IMR-90 (cell line): Measurements from ENCODE around the gene PAAF1. TPM values are rescaled to one million over a fixed set of nuclear protein-coding genes. Genes with fewer than 3 reads are reported as not detected.

Experiments used
- ATAC-seq: fragments of 200-7000 bp; cut with Tn5 transposase; 2 replicates; pipeline ENCODE4 v1.9.1; 2020; ENCODE audit warnings: low read depth, mild to moderate bottlenecking, moderate library complexity
- BruUV-seq: library from RNA; stranded (reverse); fragments of 400-500 nt; replicated peaks from 2 replicates; lab custom pipeline; 2021; lab: Mats Ljungman, UMichigan
- CTCF ChIA-PET: fragments of 300-600 bp; formaldehyde crosslinking; extraction: SDS; loops from one replicate; lab custom pipeline; 2021; ENCODE audit warnings: antibody characterized with exemption; lab: Yijun Ruan, JAX
- POLR2A ChIA-PET: fragments of 300-600 bp; sonication (Branson Sonifier 250); formaldehyde crosslinking; loops from one replicate; lab custom pipeline; 2022; ENCODE audit warnings: antibody characterized with exemption; ENCODE audit not compliant: unreplicated experiment; lab: Charles Lee
- DNase-seq: peaks from one replicate; pipeline ENCODE4 v3.0.0; 2013
- H2AFZ ChIP-seq: replicated peaks from 2 replicates; pipeline ENCODE3; 2013; ENCODE audit warnings: low read length, mild to moderate bottlenecking; ENCODE audit not compliant: poor library complexity
- H2AK5ac ChIP-seq: 2 replicates; pipeline ENCODE4 v1.6.1; 2013; ENCODE audit warnings: low read depth, low read length, inconsistent platforms
- H2AK9ac ChIP-seq: replicated peaks from 2 replicates; pipeline ENCODE3; 2013; ENCODE audit warnings: mild to moderate bottlenecking, low read depth, low read length, moderate library complexity; ENCODE audit not compliant: poor library complexity
- H2BK120ac ChIP-seq: 2 replicates; pipeline ENCODE4 v1.6.1; 2013; ENCODE audit warnings: low read depth, low read length, inconsistent platforms
- H2BK15ac ChIP-seq: 3 replicates; pipeline ENCODE4 v1.6.1; 2013; ENCODE audit warnings: low read depth, low read length, inconsistent platforms
- H2BK20ac ChIP-seq: 2 replicates; pipeline ENCODE4 v1.6.1; 2013; ENCODE audit warnings: low read depth, mild to moderate bottlenecking, inconsistent platforms, low read length, moderate library complexity
- H2BK5ac ChIP-seq: 2 replicates; pipeline ENCODE4 v1.6.1; 2013; ENCODE audit warnings: mild to moderate bottlenecking, low read depth, low read length, inconsistent platforms; ENCODE audit not compliant: poor library complexity, severe bottlenecking
- H3K14ac ChIP-seq: replicated peaks from 2 replicates; pipeline ENCODE4 v1.6.1; 2013; ENCODE audit warnings: low read depth, low read length, inconsistent platforms
- H3K18ac ChIP-seq: 2 replicates; pipeline ENCODE4 v1.6.1; 2013; ENCODE audit warnings: low read depth, low read length, control low read depth
- H3K23ac ChIP-seq: 2 replicates; pipeline ENCODE4 v1.6.1; 2013; ENCODE audit warnings: low read depth, low read length, inconsistent platforms
- H3K27ac ChIP-seq: 2 replicates; pipeline ENCODE4 v1.5.1; 2013; ENCODE audit warnings: mild to moderate bottlenecking, control low read depth, low read length; ENCODE audit not compliant: insufficient read depth
- H3K27me3 ChIP-seq: 2 replicates; pipeline ENCODE4 v1.6.1; 2013; ENCODE audit warnings: low read length; ENCODE audit not compliant: control insufficient read depth, insufficient read depth
- H3K36me3 ChIP-seq: 2 replicates; pipeline ENCODE4 v1.6.1; 2013; ENCODE audit warnings: low read length, mixed read lengths; ENCODE audit not compliant: control insufficient read depth, insufficient read depth
- H3K4ac ChIP-seq: 2 replicates; pipeline ENCODE4 v1.6.1; 2013; ENCODE audit warnings: low read depth, low read length, inconsistent platforms
- H3K4me1 ChIP-seq: 2 replicates; pipeline ENCODE4 v1.6.1; 2013; ENCODE audit warnings: low read length, mixed read lengths; ENCODE audit not compliant: control insufficient read depth, insufficient read depth
- H3K4me2 ChIP-seq: 2 replicates; pipeline ENCODE4 v1.6.1; 2013; ENCODE audit warnings: low read depth, mild to moderate bottlenecking, control low read depth, low read length, moderate library complexity
- H3K4me3 ChIP-seq: 2 replicates; pipeline ENCODE4 v1.5.1; 2013; ENCODE audit warnings: low read depth, mild to moderate bottlenecking, control low read depth, low read length, moderate library complexity; ENCODE audit not compliant: insufficient read depth
- H3K56ac ChIP-seq: 2 replicates; pipeline ENCODE4 v1.6.1; 2013; ENCODE audit warnings: low read length, inconsistent platforms; ENCODE audit not compliant: insufficient read depth; ENCODE audit errors: extremely low read depth
- H3K79me1 ChIP-seq, 2 experiments: 2 replicates each; pipeline ENCODE4 v1.6.1; 2013; ENCODE audit warnings: low read length in 2 of 2, inconsistent platforms in 1 of 2, low read depth in 1 of 2
- H3K9ac ChIP-seq: 2 replicates; pipeline ENCODE4 v1.6.1; 2013; ENCODE audit warnings: low read depth, low read length, control low read depth
- H3K9me1 ChIP-seq: 2 replicates; pipeline ENCODE4 v1.6.1; 2013; ENCODE audit warnings: low read length, inconsistent platforms; ENCODE audit not compliant: insufficient read depth
- H3K9me3 ChIP-seq: 2 replicates; pipeline ENCODE4 v1.6.1; 2013; ENCODE audit warnings: low read length; ENCODE audit not compliant: control insufficient read depth, insufficient read depth
- H4K20me1 ChIP-seq: 2 replicates; pipeline ENCODE4 v1.6.1; 2013; ENCODE audit warnings: low read length, inconsistent platforms; ENCODE audit not compliant: insufficient read depth
- H4K5ac ChIP-seq: 2 replicates; pipeline ENCODE4 v1.6.1; 2013; ENCODE audit warnings: mild to moderate bottlenecking, low read depth, low read length, control low read depth
- H4K8ac ChIP-seq, 2 experiments: 2 replicates each; pipeline ENCODE4 v1.6.1; 2013; ENCODE audit warnings: low read depth in 2 of 2, low read length in 2 of 2, control low read depth in 1 of 2, inconsistent platforms in 1 of 2
- H4K91ac ChIP-seq: 2 replicates; pipeline ENCODE4 v1.6.1; 2013; ENCODE audit warnings: low read depth, low read length, inconsistent platforms; ENCODE audit not compliant: insufficient read depth
- BHLHE40 ChIP-seq: fragments of 150-350 bp; IDR thresholded peaks from 2 replicates; pipeline ENCODE4 v1.6.1; 2016; ENCODE audit warnings: mild to moderate bottlenecking, low read depth, low read length
- CEBPB ChIP-seq: IDR thresholded peaks from 2 replicates; pipeline ENCODE4 v1.6.1; 2012; ENCODE audit warnings: low read depth, low read length, improper control_type of control experiment
- CTCF ChIP-seq: conservative IDR thresholded peaks from 2 replicates; pipeline ENCODE4 v1.5.1; 2012; ENCODE audit warnings: mild to moderate bottlenecking, low read depth, low read length, improper control_type of control experiment
- ELK1 ChIP-seq: fragments of 150-350 bp; IDR thresholded peaks from 2 replicates; pipeline ENCODE4 v1.6.1; 2016; ENCODE audit warnings: low read depth, mild to moderate bottlenecking, low read length, moderate library complexity, borderline replicate concordance
- FOS ChIP-seq: fragments of 150-350 bp; IDR thresholded peaks from 2 replicates; pipeline ENCODE4 v1.6.1; 2016; ENCODE audit warnings: low read depth, low read length
- MAFK ChIP-seq: IDR thresholded peaks from 2 replicates; pipeline ENCODE4 v1.6.1; 2012; ENCODE audit warnings: low read depth, low read length, improper control_type of control experiment
- MXI1 ChIP-seq: IDR thresholded peaks from 2 replicates; pipeline ENCODE4 v1.6.1; 2012; ENCODE audit warnings: low read depth, mild to moderate bottlenecking, low read length, moderate library complexity, borderline replicate concordance
- NFE2L2 ChIP-seq: fragments of 150-350 bp; IDR thresholded peaks from 2 replicates; pipeline ENCODE4 v1.6.1; 2016; ENCODE audit warnings: low read depth, mild to moderate bottlenecking, low read length
- POLR2A ChIP-seq: IDR thresholded peaks from 2 replicates; pipeline ENCODE4 v1.6.1; 2012; ENCODE audit warnings: mild to moderate bottlenecking, low read depth, low read length
- RAD21 ChIP-seq: IDR thresholded peaks from 2 replicates; pipeline ENCODE4 v1.6.1; 2012; ENCODE audit warnings: low read length, improper control_type of control experiment
- RCOR1 ChIP-seq: IDR thresholded peaks from 2 replicates; pipeline ENCODE4 v1.6.1; 2012; ENCODE audit warnings: mild to moderate bottlenecking, low read length, improper control_type of control experiment; ENCODE audit not compliant: insufficient replicate concordance
- SMC3 ChIP-seq: fragments of 150-350 bp; IDR thresholded peaks from 2 replicates; pipeline ENCODE4 v1.6.1; 2016; ENCODE audit warnings: low read depth, mild to moderate bottlenecking, antibody characterized with exemption, low read length, moderate library complexity
- USF2 ChIP-seq: fragments of 150-350 bp; IDR thresholded peaks from 2 replicates; pipeline ENCODE4 v1.6.1; 2017; ENCODE audit warnings: mild to moderate bottlenecking, antibody characterized with exemption, low read length, low read depth
- WGBS, 2 experiments: methylation state at CpG; one replicate each; pipeline versions ENCODE4 v1.1.5 to v1.1.7; 2013; ENCODE audit warnings: missing lambda C conversion rate in 2 of 2; ENCODE audit not compliant: insufficient read length in 1 of 2; ENCODE audit errors: extremely low coverage in 2 of 2; 5-methylcytosine and 5-hydroxymethylcytosine counted together
- dilution Hi-C: fragments of 300-500 bp; cut with HindIII; formaldehyde crosslinking; loops from one replicate; pipeline ENCODE4 v1.14.3; 2018; ENCODE audit warnings: low sequenced_read_pairs; ENCODE audit not compliant: unreplicated experiment
- in situ Hi-C: fragments of 300-500 bp; cut with MboI; formaldehyde crosslinking; loops from 3 replicates; pipeline ENCODE4 v1.14.3; 2019; ENCODE audit warnings: low sequenced_read_pairs, inconsistent platforms, mixed read lengths
- intact Hi-C: fragments of 100-400 bp; cut with micrococcal nuclease; formaldehyde crosslinking; loops from 2 replicates; pipeline ENCODE4 v1.10.0; 2022
- polyA plus RNA-seq, 3 experiments: library from polyadenylated mRNA; depleted of rRNA; stranded (reverse); fragments of >200 nt; gene quantifications; 2 replicates each; pipeline ENCODE4 v1.2.3, GENCODE V29; 2012; ENCODE audit warnings: low replicate concordance in 1 of 3
- total RNA-seq: library from RNA; depleted of rRNA; stranded (reverse); fragments of >200 nt; gene quantifications from 2 replicates; pipeline ENCODE4 v1.2.3, GENCODE V29; 2012

PAAF1 gene
- total and polyA plus RNA-seq, 2 of the 4 experiments (the other 2 are of a cell fraction), result 15.1 to 16.4 TPM

DNA sequence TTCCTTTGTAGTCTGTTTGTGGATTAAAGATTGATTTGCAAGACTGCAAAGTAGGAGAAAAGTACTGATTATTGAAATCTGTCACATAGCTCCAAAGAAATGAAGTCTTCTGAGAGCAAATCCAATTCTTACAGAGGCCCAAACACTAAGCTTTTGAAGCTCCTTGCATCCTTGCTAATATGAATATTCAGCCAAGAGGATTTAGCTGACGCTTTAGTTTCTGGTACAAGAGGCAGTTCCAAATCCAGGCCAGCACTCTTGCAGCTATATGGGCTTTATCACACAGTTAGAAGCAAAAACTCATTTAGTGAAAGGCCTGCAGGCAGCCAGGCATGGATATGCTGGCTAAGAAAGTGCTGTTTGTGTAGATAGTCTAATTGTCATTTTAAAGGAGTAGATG lies 12.7 kb downstream of the PAAF1 start:
- ChIA-PET CTCF (interaction anchor here (0.6 kb wide), 1 partner anchor 125 kb away, joined by 6 read pairs; no protein-coding TSS in a partner anchor), POLR2A (no interaction called here)
- no peak for DNase-seq
- no peak overlapping the region for H2AK5ac ChIP-seq
- H3K18ac ChIP-seq, result no peak overlapping the region
- no peak overlapping the region for H4K91ac ChIP-seq
- H3K9me1 ChIP-seq, result 0 out of 2 replicates have a peak, but pooled peaks cover under 1% of the 10 kb centered on the region
- H3K4ac ChIP-seq, result no peak overlapping the region
- H2AK9ac ChIP-seq, result no peak overlapping the region
- H3K23ac ChIP-seq, result no peak overlapping the region
- no peak overlapping the region for H3K14ac ChIP-seq
- no peak overlapping the region for H2BK5ac ChIP-seq
- H2AFZ ChIP-seq, result no peak overlapping the region
- no peak overlapping the region for H2BK20ac ChIP-seq
- H3K9me3 ChIP-seq, result no peaks in the 10 kb centered on the region
- no peak overlapping the region for H4K5ac ChIP-seq
- no peak overlapping the region for H3K9ac ChIP-seq
- no peak overlapping the region for H3K27ac ChIP-seq
- no peaks in the 10 kb centered on the region for H3K27me3 ChIP-seq
- ATAC-seq, result no peak
- H4K8ac ChIP-seq, result no peak overlapping the region
- no peak overlapping the region for H3K4me2 ChIP-seq
- no peak overlapping the region for H2BK120ac ChIP-seq
- H4K20me1 ChIP-seq, result no peaks in the 10 kb centered on the region
- 100% methylated on average over 1 of the region's 1 CpG; no CpG with 5 or more reads in 1 of the 2 experiments for WGBS, 2 experiments
- no peak overlapping the region for H2BK15ac ChIP-seq
- dilution Hi-C loops (no loop called here), intact Hi-C loops (no loop called here), in situ Hi-C loops (no loop called here)
- TF ChIP-seq MXI1, result no peak
- TF ChIP-seq RCOR1, result no peak
- no peak for TF ChIP-seq CTCF
- TF ChIP-seq POLR2A, result no peak
- no peak for TF ChIP-seq RAD21
- no peak for TF ChIP-seq BHLHE40
- no peak for TF ChIP-seq USF2
- no peak for TF ChIP-seq CEBPB
- TF ChIP-seq FOS, result no peak
- no peak for TF ChIP-seq SMC3
- no peak for TF ChIP-seq ELK1
- TF ChIP-seq MAFK, result no peak
- no peak for TF ChIP-seq NFE2L2
- no peak overlapping the region for H3K4me3 ChIP-seq
- no TSS peak for BruUV-seq
- peaks cover 0 to 3% of the 10 kb centered on the region in 2 experiments; a peak in 2 of 4 replicates for H3K79me1 ChIP-seq
- H3K4me1 ChIP-seq, result peaks cover 2% of the 10 kb centered on the region; the same call in 1 of the 2 replicates
- peaks cover 6% of the 10 kb centered on the region; the same call in 1 of the 2 replicates for H3K36me3 ChIP-seq
- no peak overlapping the region for H3K56ac ChIP-seq
